Measurements from ENCODE around the gene SEZ6. TPM values are rescaled to one million over a fixed set of nuclear protein-coding genes. Genes with fewer than 3 reads are reported as not detected.

Gene SEZ6
- total RNA-seq, 1 donor from 2014 or later: 6.9 TPM

- peak overlapping the region; percentile 93 for H3K4me3 Mint-ChIP-seq
- no peak for DNase-seq (ENCODE audit: extremely low spot score, unreplicated experiment)
- peaks cover 18% of the 10 kb centered on the region for H3K4me1 Mint-ChIP-seq (ENCODE audit: unreplicated experiment)
- H3K36me3 Mint-ChIP-seq: peaks cover 4% of the 10 kb centered on the region
- peak overlapping the region; percentile 92 for H3K27ac Mint-ChIP-seq
- no peaks in the 10 kb centered on the region for H3K27me3 Mint-ChIP-seq
- H3K9me3 Mint-ChIP-seq: no peaks in the 10 kb centered on the region
- TF ChIP-seq CTCF (conservative IDR thresholded peaks at IDR 0.05): no peak
Measured at GRCh38 chr17:28950752-28951427, 54.9 kb downstream of the SEZ6 start.

- H3K9me3 Mint-ChIP-seq: no peaks in the 10 kb centered on the region
- no peaks in the 10 kb centered on the region for H3K27me3 Mint-ChIP-seq
- peak; percentile 18 for TF ChIP-seq CTCF (conservative IDR thresholded peaks at IDR 0.05)
- H3K4me1 Mint-ChIP-seq (ENCODE audit: unreplicated experiment): peaks cover 22% of the 10 kb centered on the region
- H3K27ac Mint-ChIP-seq: peak overlapping the region; percentile 92
- DNase-seq (ENCODE audit: extremely low spot score, unreplicated experiment): no peak
- H3K4me3 Mint-ChIP-seq: peak overlapping the region; percentile 93
- H3K36me3 Mint-ChIP-seq: peaks cover 7% of the 10 kb centered on the region
Measured at GRCh38 chr17:28950017-28950751, 55.6 kb downstream of the SEZ6 start.

- peaks cover 9% of the 10 kb centered on the region for H3K36me3 Mint-ChIP-seq
- no peaks in the 10 kb centered on the region for H3K27me3 Mint-ChIP-seq
- H3K27ac Mint-ChIP-seq: peak overlapping the region; percentile 92
- TF ChIP-seq CTCF (conservative IDR thresholded peaks at IDR 0.05): no peak
- peaks cover 24% of the 10 kb centered on the region for H3K4me1 Mint-ChIP-seq (ENCODE audit: unreplicated experiment)
- DNase-seq (ENCODE audit: extremely low spot score, unreplicated experiment): no peak
- H3K9me3 Mint-ChIP-seq: no peaks in the 10 kb centered on the region
- H3K4me3 Mint-ChIP-seq: peak overlapping the region; percentile 93
Measured at GRCh38 chr17:28949185-28950016, 56.4 kb downstream of the SEZ6 start.

- Mint-ChIP-seq H3K27ac (peak overlapping the region; percentile 92), H3K4me3 (peak overlapping the region; percentile 93), H3K36me3 (peaks cover 9% of the 10 kb centered on the region), H3K27me3 (no peaks in the 10 kb centered on the region), H3K4me1 (ENCODE audit: unreplicated experiment) (peaks cover 24% of the 10 kb centered on the region), H3K9me3 (no peaks in the 10 kb centered on the region)
- TF ChIP-seq CTCF (conservative IDR thresholded peaks at IDR 0.05): peak; percentile 21
- no peak for DNase-seq (ENCODE audit: extremely low spot score, unreplicated experiment)
Measured at GRCh38 chr17:28948873-28949184, 57.0 kb downstream of the SEZ6 start.

- Mint-ChIP-seq H3K4me3 (peak overlapping the region; percentile 93), H3K27me3 (no peaks in the 10 kb centered on the region)
Measured at GRCh38 chr17:28948342-28948741, 57.5 kb downstream of the SEZ6 start.

More at GRCh38 chr17:28948342-28948741, 57.5 kb downstream of the SEZ6 start:
- no peaks in the 10 kb centered on the region for H3K9me3 Mint-ChIP-seq
- H3K27ac Mint-ChIP-seq: peak overlapping the region; percentile 92
- DNase-seq (ENCODE audit: extremely low spot score, unreplicated experiment): no peak
- no peak for TF ChIP-seq CTCF (conservative IDR thresholded peaks at IDR 0.05)
- peaks cover 13% of the 10 kb centered on the region for H3K36me3 Mint-ChIP-seq
- H3K4me1 Mint-ChIP-seq (ENCODE audit: unreplicated experiment): peaks cover 22% of the 10 kb centered on the region
